PFSK-1 (cell line): ENCODE results near the gene TBC1D22A.

ENCODE experiments used
- FOXP2 ChIP-seq: optimal IDR thresholded peaks from 2 replicates; pipeline ENCODE3; 2011; ENCODE audit warnings: borderline replicate concordance, control low read depth, inconsistent platforms; ENCODE audit not compliant: insufficient read depth; ENCODE audit errors: extremely low read length, extremely low read depth
- POLR2AphosphoS5 ChIP-seq: IDR thresholded peaks from 2 replicates; pipeline ENCODE4 v1.6.1; 2012; ENCODE audit warnings: low read depth, mild to moderate bottlenecking, control low read depth, low read length, moderate library complexity
- REST ChIP-seq, 2 experiments: IDR thresholded peaks; 2 replicates each; pipeline versions ENCODE4 v1.6.1 to v1.8.0; 2011 to 2012; ENCODE audit warnings: low read depth in 2 of 2, low read length in 2 of 2, control low read depth in 1 of 2, inconsistent platforms in 1 of 2, mild to moderate bottlenecking in 1 of 2, moderate library complexity in 1 of 2; ENCODE audit not compliant: insufficient read depth in 1 of 2
- SIN3A ChIP-seq: IDR thresholded peaks from 2 replicates; pipeline ENCODE4 v1.6.1; 2012; ENCODE audit warnings: mild to moderate bottlenecking, low read length, moderate library complexity, borderline replicate concordance; ENCODE audit not compliant: insufficient read depth
- TAF1 ChIP-seq: IDR thresholded peaks from 2 replicates; pipeline ENCODE4 v1.6.1; 2012; ENCODE audit warnings: low read length, control low read depth, borderline replicate concordance; ENCODE audit not compliant: insufficient read depth

Gene TBC1D22A

GRCh38 chr22:47139013-47139789 is 376.8 kb downstream of the TBC1D22A start:
- TF ChIP-seq FOXP2 (no peak), POLR2AphosphoS5 (no peak), TAF1 (no peak), SIN3A (no peak), REST (IDR thresholded peaks at IDR 0.05; ENCODE audit: insufficient read depth in 1 of 2, low read depth in 2 of 2, low read length in 2 of 2) (no peak)

GRCh38 chr22:47139790-47140119 is 377.3 kb downstream of the TBC1D22A start:
- TF ChIP-seq FOXP2, result no peak
- TF ChIP-seq SIN3A, result no peak
- TF ChIP-seq REST (IDR thresholded peaks at IDR 0.05; ENCODE audit: insufficient read depth in 1 of 2, low read depth in 2 of 2, low read length in 2 of 2), result no peak
- TF ChIP-seq TAF1, result no peak
- no peak for TF ChIP-seq POLR2AphosphoS5

- TF ChIP-seq REST (IDR thresholded peaks at IDR 0.05; ENCODE audit: insufficient read depth in 1 of 2, low read depth in 2 of 2, low read length in 2 of 2), result no peak
- TF ChIP-seq FOXP2, result no peak
- no peak for TF ChIP-seq TAF1
- TF ChIP-seq POLR2AphosphoS5, result no peak
- no peak for TF ChIP-seq SIN3A
Observed at GRCh38 chr22:47142427-47143046, 380.1 kb downstream of the TBC1D22A start.

- TF ChIP-seq POLR2AphosphoS5 (no peak), SIN3A (no peak), REST (IDR thresholded peaks at IDR 0.05; ENCODE audit: insufficient read depth in 1 of 2, low read depth in 2 of 2, low read length in 2 of 2) (no peak), TAF1 (no peak), FOXP2 (no peak)
Observed at GRCh38 chr22:47143249-47143938, 380.9 kb downstream of the TBC1D22A start.
